GM23338 (cell line): ENCODE data around the gene METTL14. TPM values are rescaled to one million over a fixed set of nuclear protein-coding genes. Genes with fewer than 3 reads are reported as not detected.

ENCODE experiments used
- ATAC-seq: fragments of 200-7000 bp; cut with Tn5 transposase; 3 replicates; pipeline ENCODE4 v1.9.1; 2020
- DNase-seq: peaks from one replicate; pipeline ENCODE4 v3.0.0-alpha.2; 2015; ENCODE audit warnings: low spot score
- H2AFZ ChIP-seq: fragments of 200-600 bp; sonication (generic); 2 replicates; pipeline ENCODE4 v1.8.0; 2016; ENCODE audit warnings: antibody characterized with exemption, mild to moderate bottlenecking, moderate library complexity
- H3F3A ChIP-seq: fragments of 200-600 bp; sonication (generic); replicated peaks from 2 replicates; pipeline ENCODE4 v1.8.0; 2017; ENCODE audit warnings: antibody characterized with exemption, mixed run types, low read depth
- H3K27ac ChIP-seq: fragments of 200-600 bp; sonication (generic); 2 replicates; pipeline ENCODE4 v1.6.1; 2016; ENCODE audit warnings: low read depth
- H3K27me3 ChIP-seq: fragments of 200-600 bp; sonication (generic); 2 replicates; pipeline ENCODE4 v1.8.0; 2016; ENCODE audit warnings: mild to moderate bottlenecking, mixed run types, moderate library complexity; ENCODE audit not compliant: insufficient read depth
- H3K36me3 ChIP-seq: fragments of 200-600 bp; sonication (generic); 2 replicates; pipeline ENCODE4 v1.8.0; 2016; ENCODE audit warnings: mild to moderate bottlenecking; ENCODE audit not compliant: insufficient read depth
- H3K4me1 ChIP-seq: fragments of 200-600 bp; sonication (generic); 2 replicates; pipeline ENCODE4 v1.8.0; 2016; ENCODE audit warnings: mild to moderate bottlenecking, moderate library complexity; ENCODE audit not compliant: insufficient read depth
- H3K4me2 ChIP-seq: fragments of 200-600 bp; sonication (generic); 2 replicates; pipeline ENCODE4 v1.7.1; 2017; ENCODE audit warnings: mixed run types
- H3K4me3 ChIP-seq: fragments of 200-600 bp; sonication (generic); 2 replicates; pipeline ENCODE4 v1.6.1; 2016; ENCODE audit warnings: mixed run types
- H3K79me2 ChIP-seq: fragments of 200-600 bp; sonication (generic); replicated peaks from 2 replicates; pipeline ENCODE4 v1.8.0; 2017; ENCODE audit warnings: mild to moderate bottlenecking; ENCODE audit not compliant: insufficient read depth
- H3K9me2 ChIP-seq: fragments of 200-600 bp; sonication (generic); 2 replicates; pipeline ENCODE4 v1.8.0; 2017; ENCODE audit not compliant: insufficient read depth
- H4K20me1 ChIP-seq: fragments of 200-600 bp; sonication (generic); replicated peaks from 2 replicates; pipeline ENCODE4 v1.8.0; 2017; ENCODE audit warnings: mild to moderate bottlenecking; ENCODE audit not compliant: insufficient read depth
- H3K27ac Mint-ChIP-seq: 2 replicates; pipeline ENCODE4 v1.8.0; 2020; ENCODE audit warnings: inconsistent platforms, mild to moderate bottlenecking, moderate library complexity, mixed read lengths
- H3K27me3 Mint-ChIP-seq: 3 replicates; pipeline ENCODE4 v1.8.0; 2022; ENCODE audit warnings: low read depth, mild to moderate bottlenecking, moderate library complexity, mixed read lengths, inconsistent platforms; ENCODE audit not compliant: insufficient read depth, poor library complexity
- H3K36me3 Mint-ChIP-seq: 3 replicates; pipeline ENCODE4 v1.8.0; 2021; ENCODE audit warnings: low read depth, mild to moderate bottlenecking, inconsistent platforms, moderate library complexity, mixed read lengths
- H3K4me1 Mint-ChIP-seq: 3 replicates; pipeline ENCODE4 v1.8.0; 2020; ENCODE audit warnings: mild to moderate bottlenecking, inconsistent platforms, mixed read lengths
- H3K4me3 Mint-ChIP-seq: 3 replicates; pipeline ENCODE4 v1.8.0; 2021; ENCODE audit warnings: moderate library complexity, mild to moderate bottlenecking, inconsistent platforms, mixed read lengths
- H3K9me3 Mint-ChIP-seq: 3 replicates; pipeline ENCODE4 v1.8.0; 2020; ENCODE audit warnings: moderate library complexity, mild to moderate bottlenecking, inconsistent platforms, mixed read lengths
- EZH2 ChIP-seq: fragments of 200-600 bp; sonication (generic); IDR thresholded peaks from one replicate; pipeline ENCODE4 v1.8.0; 2017; ENCODE audit warnings: antibody characterized with exemption, mild to moderate bottlenecking, low read depth; ENCODE audit not compliant: unreplicated experiment
- EZH2phosphoT487 ChIP-seq: fragments of 200-600 bp; sonication (generic); IDR thresholded peaks from one replicate; pipeline ENCODE4 v1.8.1; 2018; ENCODE audit warnings: antibody characterized with exemption; ENCODE audit not compliant: unreplicated experiment
- JUNB ChIP-seq: IDR thresholded peaks from one replicate; pipeline ENCODE4 v1.6.1; 2016; ENCODE audit warnings: antibody characterized with exemption; ENCODE audit not compliant: unreplicated experiment
- NANOG ChIP-seq: IDR thresholded peaks from 2 replicates; pipeline ENCODE4 v1.6.1; 2016; ENCODE audit warnings: antibody characterized with exemption, borderline replicate concordance
- POLR2AphosphoS5 ChIP-seq: IDR thresholded peaks from 2 replicates; pipeline ENCODE4 v1.6.1; 2016; ENCODE audit warnings: antibody characterized with exemption, low read depth
- REST ChIP-seq: IDR thresholded peaks from one replicate; pipeline ENCODE4 v1.6.1; 2018; ENCODE audit warnings: antibody characterized with exemption; ENCODE audit not compliant: unreplicated experiment
- STAT1 ChIP-seq: IDR thresholded peaks from one replicate; pipeline ENCODE4 v1.6.1; 2016; ENCODE audit warnings: antibody characterized with exemption; ENCODE audit not compliant: unreplicated experiment
- ZNF114 ChIP-seq: fragments of 250-450 bp; sonication (Bioruptor Pico); IDR thresholded peaks from 2 replicates; pipeline ENCODE4 v1.5.0; 2020; ENCODE audit warnings: mild to moderate bottlenecking, moderate library complexity
- ZNF331 ChIP-seq: fragments of 250-450 bp; sonication (Bioruptor Pico); IDR thresholded peaks from 2 replicates; pipeline ENCODE4 v1.5.0; 2020; ENCODE audit warnings: low read depth, mild to moderate bottlenecking, moderate library complexity
- polyA plus RNA-seq: library from polyadenylated mRNA; unstranded; fragments of >200 nt; fragmentation: Nextera tagmentation; extraction: Ambion mirVana; gene quantifications from 2 replicates; pipeline ENCODE4 v1.2.1, GENCODE V29; 2016
- total RNA-seq: library from RNA; depleted of rRNA; stranded (reverse); fragments of >200 nt; shearing (Covaris generic); gene quantifications from 2 replicates; pipeline ENCODE4 v1.2.3, GENCODE V29; 2014
- TF ChIP-seq, protein P1 (sequence below), 2 experiments: fragments of 200-600 bp in 1 of 2; sonication (generic) in 1 of 2; conservative IDR thresholded peaks; 2 replicates each; pipeline versions ENCODE4 v1.5.1 to v1.6.1; 2016 to 2017; ENCODE audit warnings: antibody characterized with exemption in 2 of 2, low read depth in 2 of 2, mild to moderate bottlenecking in 2 of 2, moderate library complexity in 1 of 2
- TF ChIP-seq, protein P2 (sequence below): IDR thresholded peaks from 2 replicates; pipeline ENCODE4 v1.6.1; 2016; ENCODE audit warnings: antibody characterized with exemption

METTL14 gene
- total and polyA plus RNA-seq, 2 experiments from 2014 or later: 39.3 to 56.8 TPM

DNA sequence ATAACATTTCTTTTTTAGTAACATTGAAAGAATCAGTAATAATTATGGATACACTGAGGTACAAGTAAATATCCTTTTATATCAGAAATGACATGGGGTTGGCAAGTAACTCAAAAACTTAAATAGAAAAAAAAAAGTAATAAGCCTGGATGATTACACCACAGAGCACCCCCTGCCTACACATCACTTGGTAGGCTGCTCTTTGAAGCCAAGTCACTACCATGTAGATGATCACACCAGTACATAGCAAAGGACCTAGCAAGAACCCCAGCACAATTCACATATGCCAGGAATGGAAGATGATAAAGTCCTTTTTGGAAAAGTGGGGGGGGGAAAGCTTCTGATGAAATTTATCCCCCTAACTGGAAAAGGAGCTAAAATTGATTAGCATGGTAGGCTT is 56.9 kb downstream of the METTL14 start:
- DNase-seq (no peak), ATAC-seq (no peak)
- H3K36me3 ChIP-seq: peaks cover 40% of the 10 kb centered on the region
- peak overlapping the region; percentile 35; the same call in 1 of the 2 replicates for H3K27ac ChIP-seq
- H4K20me1 ChIP-seq: no peaks in the 10 kb centered on the region; the same call in 1 of the 2 replicates
- H3K27me3 ChIP-seq: no peaks in the 10 kb centered on the region
- H3F3A ChIP-seq: no peaks in the 10 kb centered on the region; the same call in 1 of the 2 replicates
- no peak for TF ChIP-seq EZH2
- TF ChIP-seq, protein P1, sequence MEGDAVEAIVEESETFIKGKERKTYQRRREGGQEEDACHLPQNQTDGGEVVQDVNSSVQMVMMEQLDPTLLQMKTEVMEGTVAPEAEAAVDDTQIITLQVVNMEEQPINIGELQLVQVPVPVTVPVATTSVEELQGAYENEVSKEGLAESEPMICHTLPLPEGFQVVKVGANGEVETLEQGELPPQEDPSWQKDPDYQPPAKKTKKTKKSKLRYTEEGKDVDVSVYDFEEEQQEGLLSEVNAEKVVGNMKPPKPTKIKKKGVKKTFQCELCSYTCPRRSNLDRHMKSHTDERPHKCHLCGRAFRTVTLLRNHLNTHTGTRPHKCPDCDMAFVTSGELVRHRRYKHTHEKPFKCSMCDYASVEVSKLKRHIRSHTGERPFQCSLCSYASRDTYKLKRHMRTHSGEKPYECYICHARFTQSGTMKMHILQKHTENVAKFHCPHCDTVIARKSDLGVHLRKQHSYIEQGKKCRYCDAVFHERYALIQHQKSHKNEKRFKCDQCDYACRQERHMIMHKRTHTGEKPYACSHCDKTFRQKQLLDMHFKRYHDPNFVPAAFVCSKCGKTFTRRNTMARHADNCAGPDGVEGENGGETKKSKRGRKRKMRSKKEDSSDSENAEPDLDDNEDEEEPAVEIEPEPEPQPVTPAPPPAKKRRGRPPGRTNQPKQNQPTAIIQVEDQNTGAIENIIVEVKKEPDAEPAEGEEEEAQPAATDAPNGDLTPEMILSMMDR (conservative IDR thresholded peaks at IDR 0.05; ENCODE audit: low read depth in 2 of 2): no peak
- TF ChIP-seq POLR2AphosphoS5: no peak
- TF ChIP-seq REST: no peak
- TF ChIP-seq JUNB: no peak
- no peak for TF ChIP-seq ZNF114
- no peak for TF ChIP-seq ZNF331 (CRISPR knock-in tag)
- no peak for TF ChIP-seq STAT1
- H2AFZ ChIP-seq: no peak overlapping the region
- H3K9me2 ChIP-seq: no peaks in the 10 kb centered on the region
- H3K27me3 Mint-ChIP-seq: no peaks in the 10 kb centered on the region
- H3K4me1 ChIP-seq: 0 out of 2 replicates have a peak, but pooled peaks cover 6% of the 10 kb centered on the region
- H3K9me3 Mint-ChIP-seq: no peaks in the 10 kb centered on the region
- no peak overlapping the region for H3K4me3 ChIP-seq
- H3K4me3 Mint-ChIP-seq: no peak overlapping the region
- H3K4me2 ChIP-seq: no peak overlapping the region
- no peaks in the 10 kb centered on the region for H3K79me2 ChIP-seq
- no peak overlapping the region for H3K27ac Mint-ChIP-seq
- peaks cover 49% of the 10 kb centered on the region for H3K36me3 Mint-ChIP-seq
- H3K4me1 Mint-ChIP-seq: peaks cover 3% of the 10 kb centered on the region; the same call in 2 of the 3 replicates

DNA sequence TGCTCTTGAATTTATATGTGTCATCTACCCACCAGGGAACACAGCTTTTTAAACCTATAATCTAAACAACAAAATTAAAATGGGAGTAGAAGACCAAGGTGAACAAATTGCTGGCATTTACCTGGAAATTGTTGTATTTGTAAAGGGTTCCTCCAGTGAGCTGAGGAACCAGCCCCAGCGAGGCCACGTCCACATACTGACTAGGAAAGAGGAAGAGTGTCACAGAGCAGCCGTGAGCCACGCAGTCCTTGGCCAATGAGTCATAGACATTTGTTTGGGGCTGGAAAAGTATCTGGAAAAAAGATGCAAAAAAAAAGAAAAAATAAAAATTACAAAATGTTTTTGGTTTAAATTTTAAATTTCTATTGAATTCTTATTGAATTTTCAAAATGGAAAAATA is 58.7 kb downstream of the METTL14 start:
- Mint-ChIP-seq H3K27ac (no peak overlapping the region), H3K36me3 (peaks cover 34% of the 10 kb centered on the region)
- H3K36me3 ChIP-seq: peaks cover 28% of the 10 kb centered on the region
- no peak for TF ChIP-seq EZH2
- no peak for TF ChIP-seq REST
- TF ChIP-seq EZH2phosphoT487: no peak
- TF ChIP-seq POLR2AphosphoS5: no peak
- TF ChIP-seq, protein P2, sequence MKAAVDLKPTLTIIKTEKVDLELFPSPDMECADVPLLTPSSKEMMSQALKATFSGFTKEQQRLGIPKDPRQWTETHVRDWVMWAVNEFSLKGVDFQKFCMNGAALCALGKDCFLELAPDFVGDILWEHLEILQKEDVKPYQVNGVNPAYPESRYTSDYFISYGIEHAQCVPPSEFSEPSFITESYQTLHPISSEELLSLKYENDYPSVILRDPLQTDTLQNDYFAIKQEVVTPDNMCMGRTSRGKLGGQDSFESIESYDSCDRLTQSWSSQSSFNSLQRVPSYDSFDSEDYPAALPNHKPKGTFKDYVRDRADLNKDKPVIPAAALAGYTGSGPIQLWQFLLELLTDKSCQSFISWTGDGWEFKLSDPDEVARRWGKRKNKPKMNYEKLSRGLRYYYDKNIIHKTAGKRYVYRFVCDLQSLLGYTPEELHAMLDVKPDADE: no peak
- TF ChIP-seq, protein P1 (conservative IDR thresholded peaks at IDR 0.05; ENCODE audit: low read depth in 2 of 2): no peak
- TF ChIP-seq ZNF114: no peak
- no peak for TF ChIP-seq ZNF331 (CRISPR knock-in tag)
- no peak for TF ChIP-seq NANOG

More for the DNA sequence above, 58.7 kb downstream of the METTL14 start:
- no peaks in the 10 kb centered on the region for H3K27me3 ChIP-seq
- no peak overlapping the region for H3K27ac ChIP-seq
- H3K9me2 ChIP-seq: no peaks in the 10 kb centered on the region
- ATAC-seq (no peak), DNase-seq (no peak)
- no peak overlapping the region for H3K4me3 ChIP-seq
- Mint-ChIP-seq H3K27me3 (no peaks in the 10 kb centered on the region), H3K4me3 (no peak overlapping the region), H3K4me1 (peaks cover 3% of the 10 kb centered on the region; the same call in 2 of the 3 replicates), H3K9me3 (no peaks in the 10 kb centered on the region)
- H3K4me2 ChIP-seq: no peak overlapping the region
- no peaks in the 10 kb centered on the region; the same call in 1 of the 2 replicates for H4K20me1 ChIP-seq
- H3K4me1 ChIP-seq: 0 out of 2 replicates have a peak, but pooled peaks cover 6% of the 10 kb centered on the region
- H3K79me2 ChIP-seq: no peaks in the 10 kb centered on the region
- H3F3A ChIP-seq: no peaks in the 10 kb centered on the region; the same call in 1 of the 2 replicates
- no peak overlapping the region for H2AFZ ChIP-seq
